NCI-H1092 (cell line): ENCODE data around the gene BTBD2.
"Not testable (repeated sequence)": the region's sequence is repeated elsewhere in the genome, so short reads cannot be mapped to it uniquely, and the experiment has no call there.

Experiments
- DNase-seq: peaks from one replicate; lab custom pipeline; 2025; lab: John Stamatoyannopoulos, UW

The BTBD2 gene

GRCh38 chr19:2039959-2040646 is 24.6 kb upstream of the BTBD2 start:
- no peak for DNase-seq

GRCh38 chr19:2039089-2039958 is 23.8 kb upstream of the BTBD2 start:
- no peak for DNase-seq

- no peak for DNase-seq
Measured at GRCh38 chr19:2038284-2039088, 23.0 kb upstream of the BTBD2 start.

GRCh38 chr19:2037651-2038255 is 22.2 kb upstream of the BTBD2 start:
- DNase-seq = no peak

GRCh38 chr19:2036424-2036823 is 20.9 kb upstream of the BTBD2 start:
- DNase-seq = no peak

- DNase-seq = no peak
Measured at GRCh38 chr19:2035590-2035991, 20.1 kb upstream of the BTBD2 start.

GRCh38 chr19:2034729-2035589 is 19.4 kb upstream of the BTBD2 start:
- DNase-seq = no peak

GRCh38 chr19:2034253-2034652 is 18.7 kb upstream of the BTBD2 start:
- not testable (repeated sequence) for DNase-seq

- DNase-seq = no peak
Measured at GRCh38 chr19:2033825-2034159, 18.3 kb upstream of the BTBD2 start.

GRCh38 chr19:2033115-2033824 is 17.8 kb upstream of the BTBD2 start:
- no peak for DNase-seq

GRCh38 chr19:2032296-2032941 is 16.9 kb upstream of the BTBD2 start:
- peak; percentile 47 for DNase-seq

GRCh38 chr19:2027361-2027760 is 11.8 kb upstream of the BTBD2 start:
- DNase-seq = no peak

- no peak for DNase-seq
Measured at GRCh38 chr19:2026770-2027169, 11.3 kb upstream of the BTBD2 start.

- DNase-seq = no peak
Measured at GRCh38 chr19:2022289-2022688, 6.8 kb upstream of the BTBD2 start.

- DNase-seq = no peak
Measured at GRCh38 chr19:2021453-2022140, 6.1 kb upstream of the BTBD2 start.

GRCh38 chr19:2018752-2019151 is 3.2 kb upstream of the BTBD2 start:
- no peak for DNase-seq

- peak; percentile 43 for DNase-seq
Measured at GRCh38 chr19:2016041-2016807, 710 bp upstream of the BTBD2 start.

GRCh38 chr19:2014731-2015607 is 545 bp downstream of the BTBD2 start:
- no peak for DNase-seq
